OCI-LY7 (cell line): ENCODE results near the gene ALLC. TPM values are rescaled to one million over a fixed set of nuclear protein-coding genes. Genes with fewer than 3 reads are reported as not detected.
A peak's percentile ranks its signal among the peaks of the same experiment; 100 is the strongest.

Source experiments
- BruUV-seq: library from RNA; stranded (reverse); fragments of 400-500 nt; replicated peaks from 2 replicates; lab custom pipeline; 2021; lab: Mats Ljungman, UMichigan
- CTCF ChIA-PET: fragments of 300-600 bp; sonication (Branson Sonifier 250); formaldehyde crosslinking; loops from one replicate; lab custom pipeline; 2022; ENCODE audit warnings: antibody characterized with exemption; ENCODE audit not compliant: unreplicated experiment; lab: Charles Lee
- POLR2A ChIA-PET: fragments of 300-600 bp; sonication (Branson Sonifier 250); formaldehyde crosslinking; loops from one replicate; lab custom pipeline; 2022; ENCODE audit warnings: antibody characterized with exemption; lab: Charles Lee
- DNase-seq: peaks from one replicate; pipeline ENCODE4 v3.0.0-alpha.2; 2015; ENCODE audit warnings: low spot score
- H2AFZ ChIP-seq: fragments of 200-600 bp; sonication (generic), shearing (Covaris generic); 2 replicates; pipeline ENCODE4 v1.6.1; 2014; ENCODE audit warnings: mild to moderate bottlenecking, antibody characterized with exemption, low read length, moderate library complexity
- H3K27ac ChIP-seq: fragments of 200-600 bp; sonication (generic); 2 replicates; pipeline ENCODE4 v1.5.1; 2014; ENCODE audit warnings: mixed run types, low read depth, mild to moderate bottlenecking, moderate library complexity, low read length, inconsistent platforms; ENCODE audit not compliant: poor library complexity, severe bottlenecking
- H3K36me3 ChIP-seq: fragments of 200-600 bp; sonication (generic); 2 replicates; pipeline ENCODE4 v1.6.1; 2014; ENCODE audit warnings: mild to moderate bottlenecking, antibody characterized with exemption, low read length, moderate library complexity, mixed read lengths; ENCODE audit not compliant: insufficient read depth
- H3K4me1 ChIP-seq: fragments of 200-600 bp; sonication (generic); 2 replicates; pipeline ENCODE4 v1.5.1; 2014; ENCODE audit warnings: mild to moderate bottlenecking, low read length; ENCODE audit not compliant: insufficient read depth, poor library complexity, severe bottlenecking
- H3K4me2 ChIP-seq: fragments of 200-600 bp; sonication (generic); 2 replicates; pipeline ENCODE4 v1.6.1; 2014; ENCODE audit warnings: mild to moderate bottlenecking, low read length
- H3K4me3 ChIP-seq: fragments of 200-600 bp; sonication (generic); 2 replicates; pipeline ENCODE4 v1.5.1; 2014; ENCODE audit warnings: mild to moderate bottlenecking, low read depth, low read length; ENCODE audit not compliant: poor library complexity, severe bottlenecking
- H3K79me2 ChIP-seq: fragments of 200-600 bp; sonication (generic); 2 replicates; pipeline ENCODE4 v1.6.1; 2016; ENCODE audit warnings: low read depth, mild to moderate bottlenecking, low read length, moderate library complexity, mixed read lengths; ENCODE audit not compliant: insufficient read depth
- H3K9me2 ChIP-seq: fragments of 200-600 bp; sonication (generic); 2 replicates; pipeline ENCODE4 v1.6.1; 2016; ENCODE audit warnings: mild to moderate bottlenecking, low read length, mixed read lengths; ENCODE audit not compliant: insufficient read depth
- H3K9me3 ChIP-seq: fragments of 200-600 bp; sonication (generic); 2 replicates; pipeline ENCODE4 v1.6.1; 2014; ENCODE audit warnings: mild to moderate bottlenecking, mixed run types, low read length, mixed read lengths
- H4K20me1 ChIP-seq: fragments of 200-600 bp; sonication (generic); 2 replicates; pipeline ENCODE4 v1.6.1; 2014; ENCODE audit warnings: mild to moderate bottlenecking, antibody characterized with exemption, low read length, moderate library complexity, mixed read lengths; ENCODE audit not compliant: insufficient read depth
- EZH2phosphoT487 ChIP-seq: fragments of 200-600 bp; sonication (generic); IDR thresholded peaks from 2 replicates; pipeline ENCODE4 v1.6.1; 2018; ENCODE audit warnings: low read depth, borderline replicate concordance, mild to moderate bottlenecking, mixed run types, antibody characterized with exemption, low read length, moderate library complexity, mixed read lengths
- intact Hi-C: fragments of 100-400 bp; cut with micrococcal nuclease; formaldehyde crosslinking; loops from one replicate; pipeline ENCODE4 v1.10.0; 2022; ENCODE audit not compliant: unreplicated experiment
- total RNA-seq, 2 experiments: library from RNA; depleted of rRNA in 1 of 2; stranded (reverse); fragments of >200 nt in 1 of 2; shearing (Covaris generic) in 1 of 2; gene quantifications; 2 replicates each; pipeline ENCODE4 v1.2.3, GENCODE V29; 2014 to 2022
- TF ChIP-seq, protein P1 (sequence below): fragments of 200-600 bp; sonication (generic); conservative IDR thresholded peaks from 2 replicates; pipeline ENCODE4 v1.5.1; 2014; ENCODE audit warnings: mild to moderate bottlenecking, antibody characterized with exemption, low read length, moderate library complexity, mixed read lengths

The ALLC gene
- total RNA-seq, 2 experiments from 2014 or later: not detected

DNA sequence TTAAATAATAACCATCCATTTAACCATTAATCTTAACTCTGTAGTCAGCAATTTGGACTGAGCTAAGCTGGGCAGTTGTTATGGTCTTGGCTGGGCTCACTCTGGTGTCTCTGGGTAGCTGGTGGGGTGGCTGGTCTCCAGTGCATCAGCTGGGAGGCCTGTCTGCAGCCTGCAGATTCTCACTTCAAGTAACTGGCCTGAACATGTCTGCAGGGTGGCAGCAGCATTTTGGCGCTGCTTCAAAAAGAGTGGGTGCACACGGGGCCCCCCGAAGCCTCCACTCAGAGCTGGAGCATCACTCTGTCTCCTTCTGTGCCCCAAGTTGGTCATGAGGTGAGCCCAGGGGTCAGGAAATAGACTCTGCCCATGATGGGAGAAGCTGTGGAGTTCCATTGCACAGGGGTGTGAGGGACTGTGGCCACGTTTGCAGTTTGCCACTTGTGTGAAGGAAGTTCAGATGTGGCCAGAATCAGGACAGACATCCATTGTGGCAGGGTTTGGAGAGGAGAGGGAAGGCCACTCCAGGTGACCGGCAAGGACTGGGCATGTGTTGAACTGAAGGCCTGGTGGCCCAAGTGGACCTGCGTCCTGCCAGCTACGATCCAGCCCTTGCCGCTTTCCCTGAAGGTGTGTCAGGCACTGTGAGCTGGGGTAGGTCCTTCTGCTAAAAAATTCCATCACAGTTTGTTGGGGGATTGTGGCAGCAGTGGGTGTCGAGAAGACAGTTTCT lies 4.9 kb upstream of the ALLC start:
- no peak for DNase-seq

DNA sequence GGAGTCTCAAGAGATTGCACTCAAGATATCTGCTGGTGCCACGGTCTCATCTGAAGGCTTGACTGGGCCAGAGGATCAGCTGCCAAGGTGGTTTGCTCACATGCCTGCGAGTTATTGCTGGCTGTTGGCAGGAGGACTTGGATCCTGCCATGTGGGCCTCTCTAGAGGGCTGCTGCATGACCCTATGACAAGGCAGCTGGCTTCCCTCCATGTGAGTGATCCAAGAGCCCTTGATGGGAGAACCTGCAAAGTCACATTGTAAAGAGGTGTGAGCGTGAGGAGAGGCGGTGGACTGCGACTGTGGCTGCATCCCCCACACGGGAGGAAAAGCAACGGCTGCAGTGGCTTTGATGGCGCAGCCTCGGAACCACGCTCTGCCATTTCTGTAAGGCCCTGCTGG lies 4.0 kb upstream of the ALLC start:
- intact Hi-C loops: loop anchor here (5.0 kb wide), 1 partner anchor 117 kb away; no protein-coding TSS in a partner anchor
- Histone ChIP-seq H3K9me2 (no peaks in the 10 kb centered on the region), H3K36me3 (no peaks in the 10 kb centered on the region), H3K9me3 (no peaks in the 10 kb centered on the region), H3K4me3 (no peak overlapping the region), H3K4me2 (no peak overlapping the region), H4K20me1 (no peaks in the 10 kb centered on the region), H3K4me1 (peaks cover 27% of the 10 kb centered on the region), H2AFZ (no peak overlapping the region), H3K79me2 (no peaks in the 10 kb centered on the region), H3K27ac (no peak overlapping the region)
- no peak for DNase-seq
- CTCF ChIA-PET: no interaction called here
- no TSS peak for BruUV-seq
- POLR2A ChIA-PET: interaction anchor here (0.5 to 2.7 kb wide), 2 partner anchors 7 to 818 kb away, joined by 3 to 21 read pairs; no protein-coding TSS in a partner anchor
- no peak for TF ChIP-seq EZH2phosphoT487
- TF ChIP-seq, protein P1, sequence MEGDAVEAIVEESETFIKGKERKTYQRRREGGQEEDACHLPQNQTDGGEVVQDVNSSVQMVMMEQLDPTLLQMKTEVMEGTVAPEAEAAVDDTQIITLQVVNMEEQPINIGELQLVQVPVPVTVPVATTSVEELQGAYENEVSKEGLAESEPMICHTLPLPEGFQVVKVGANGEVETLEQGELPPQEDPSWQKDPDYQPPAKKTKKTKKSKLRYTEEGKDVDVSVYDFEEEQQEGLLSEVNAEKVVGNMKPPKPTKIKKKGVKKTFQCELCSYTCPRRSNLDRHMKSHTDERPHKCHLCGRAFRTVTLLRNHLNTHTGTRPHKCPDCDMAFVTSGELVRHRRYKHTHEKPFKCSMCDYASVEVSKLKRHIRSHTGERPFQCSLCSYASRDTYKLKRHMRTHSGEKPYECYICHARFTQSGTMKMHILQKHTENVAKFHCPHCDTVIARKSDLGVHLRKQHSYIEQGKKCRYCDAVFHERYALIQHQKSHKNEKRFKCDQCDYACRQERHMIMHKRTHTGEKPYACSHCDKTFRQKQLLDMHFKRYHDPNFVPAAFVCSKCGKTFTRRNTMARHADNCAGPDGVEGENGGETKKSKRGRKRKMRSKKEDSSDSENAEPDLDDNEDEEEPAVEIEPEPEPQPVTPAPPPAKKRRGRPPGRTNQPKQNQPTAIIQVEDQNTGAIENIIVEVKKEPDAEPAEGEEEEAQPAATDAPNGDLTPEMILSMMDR: no peak

More for the DNA sequence above, 4.9 kb upstream of the ALLC start:
- H3K4me1 ChIP-seq: peaks cover 27% of the 10 kb centered on the region
- no peak overlapping the region for H3K27ac ChIP-seq
- BruUV-seq: no TSS peak
- TF ChIP-seq EZH2phosphoT487: no peak
- TF ChIP-seq, protein P1: no peak
- H3K79me2 ChIP-seq: no peaks in the 10 kb centered on the region
- POLR2A ChIA-PET: interaction anchor here (0.6 to 2.7 kb wide), 5 partner anchors 8 to 768 kb away, joined by 3 to 21 read pairs (median 5); partner anchors contain the start of gene RPS7
- no peaks in the 10 kb centered on the region for H3K9me3 ChIP-seq
- H3K9me2 ChIP-seq: no peaks in the 10 kb centered on the region
- CTCF ChIA-PET: interaction anchor here (1.4 to 2.1 kb wide), 2 partner anchors 43 to 95 kb away, joined by 3 to 9 read pairs; partner anchors contain the start of gene RNASEH1
- 0 out of 2 replicates have a peak overlapping the region, but pooled peaks have one; percentile 77 for H3K4me2 ChIP-seq
- H4K20me1 ChIP-seq: no peaks in the 10 kb centered on the region
- H3K4me3 ChIP-seq: no peak overlapping the region
- intact Hi-C loops: loop anchor here (1.0 to 5.0 kb wide), 3 partner anchors 78 to 134 kb away; partner anchors contain the start of genes ADI1 and RPS7
- no peaks in the 10 kb centered on the region for H3K36me3 ChIP-seq
- no peak overlapping the region; the same call in 1 of the 2 replicates for H2AFZ ChIP-seq
